Measurements from ENCODE around the gene UBE2E2.

DNA sequence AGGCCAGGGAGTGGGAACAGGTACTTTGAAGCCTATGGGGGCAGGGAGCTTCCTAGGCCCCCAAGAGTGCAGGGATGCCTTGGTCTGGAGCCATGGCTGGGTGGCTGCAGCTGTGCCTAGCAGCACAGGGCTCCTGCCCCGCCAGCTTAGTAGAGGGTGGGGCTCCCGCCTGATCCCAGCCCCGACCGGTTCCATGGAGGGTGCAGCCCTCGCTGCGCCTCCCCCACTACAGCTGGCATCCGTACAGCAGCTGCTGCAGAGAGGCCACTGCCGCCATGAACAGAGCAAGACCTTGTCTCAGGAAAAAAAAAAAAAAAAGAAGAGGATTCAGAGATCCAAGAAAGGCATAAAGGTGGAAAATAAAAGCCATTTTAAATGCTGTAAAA, 277.2 kb downstream of the UBE2E2 start:
- TF ChIP-seq, protein P1, sequence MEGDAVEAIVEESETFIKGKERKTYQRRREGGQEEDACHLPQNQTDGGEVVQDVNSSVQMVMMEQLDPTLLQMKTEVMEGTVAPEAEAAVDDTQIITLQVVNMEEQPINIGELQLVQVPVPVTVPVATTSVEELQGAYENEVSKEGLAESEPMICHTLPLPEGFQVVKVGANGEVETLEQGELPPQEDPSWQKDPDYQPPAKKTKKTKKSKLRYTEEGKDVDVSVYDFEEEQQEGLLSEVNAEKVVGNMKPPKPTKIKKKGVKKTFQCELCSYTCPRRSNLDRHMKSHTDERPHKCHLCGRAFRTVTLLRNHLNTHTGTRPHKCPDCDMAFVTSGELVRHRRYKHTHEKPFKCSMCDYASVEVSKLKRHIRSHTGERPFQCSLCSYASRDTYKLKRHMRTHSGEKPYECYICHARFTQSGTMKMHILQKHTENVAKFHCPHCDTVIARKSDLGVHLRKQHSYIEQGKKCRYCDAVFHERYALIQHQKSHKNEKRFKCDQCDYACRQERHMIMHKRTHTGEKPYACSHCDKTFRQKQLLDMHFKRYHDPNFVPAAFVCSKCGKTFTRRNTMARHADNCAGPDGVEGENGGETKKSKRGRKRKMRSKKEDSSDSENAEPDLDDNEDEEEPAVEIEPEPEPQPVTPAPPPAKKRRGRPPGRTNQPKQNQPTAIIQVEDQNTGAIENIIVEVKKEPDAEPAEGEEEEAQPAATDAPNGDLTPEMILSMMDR (tag by site-specific recombination; IDR thresholded peaks at IDR 0.05), result no peak
- TF ChIP-seq OVOL3 (tag by site-specific recombination; IDR thresholded peaks at IDR 0.05) (no peak), SP2 (tag by site-specific recombination; IDR thresholded peaks at IDR 0.05) (no peak), TCF7L2 (IDR thresholded peaks at IDR 0.05; ENCODE audit: borderline replicate concordance, low read depth, low read length) (no peak), ZBTB49 (tag by site-specific recombination; IDR thresholded peaks at IDR 0.05; ENCODE audit: low read depth) (no peak), ZNF274 (IDR thresholded peaks at IDR 0.05; ENCODE audit: low read length) (no peak), ZNF274 (tag by site-specific recombination; IDR thresholded peaks at IDR 0.05; ENCODE audit: borderline replicate concordance) (no peak), ZNF548 (tag by site-specific recombination; IDR thresholded peaks at IDR 0.05) (no peak), PRDM1 (tag by site-specific recombination; IDR thresholded peaks at IDR 0.05) (no peak)
- TF ChIP-seq, protein P2, sequence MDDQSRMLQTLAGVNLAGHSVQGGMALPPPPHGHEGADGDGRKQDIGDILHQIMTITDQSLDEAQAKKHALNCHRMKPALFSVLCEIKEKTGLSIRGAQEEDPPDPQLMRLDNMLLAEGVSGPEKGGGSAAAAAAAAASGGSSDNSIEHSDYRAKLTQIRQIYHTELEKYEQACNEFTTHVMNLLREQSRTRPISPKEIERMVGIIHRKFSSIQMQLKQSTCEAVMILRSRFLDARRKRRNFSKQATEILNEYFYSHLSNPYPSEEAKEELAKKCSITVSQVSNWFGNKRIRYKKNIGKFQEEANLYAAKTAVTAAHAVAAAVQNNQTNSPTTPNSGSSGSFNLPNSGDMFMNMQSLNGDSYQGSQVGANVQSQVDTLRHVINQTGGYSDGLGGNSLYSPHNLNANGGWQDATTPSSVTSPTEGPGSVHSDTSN (CRISPR knock-in tag; IDR thresholded peaks at IDR 0.05), result no peak
- TF ChIP-seq, protein P3, sequence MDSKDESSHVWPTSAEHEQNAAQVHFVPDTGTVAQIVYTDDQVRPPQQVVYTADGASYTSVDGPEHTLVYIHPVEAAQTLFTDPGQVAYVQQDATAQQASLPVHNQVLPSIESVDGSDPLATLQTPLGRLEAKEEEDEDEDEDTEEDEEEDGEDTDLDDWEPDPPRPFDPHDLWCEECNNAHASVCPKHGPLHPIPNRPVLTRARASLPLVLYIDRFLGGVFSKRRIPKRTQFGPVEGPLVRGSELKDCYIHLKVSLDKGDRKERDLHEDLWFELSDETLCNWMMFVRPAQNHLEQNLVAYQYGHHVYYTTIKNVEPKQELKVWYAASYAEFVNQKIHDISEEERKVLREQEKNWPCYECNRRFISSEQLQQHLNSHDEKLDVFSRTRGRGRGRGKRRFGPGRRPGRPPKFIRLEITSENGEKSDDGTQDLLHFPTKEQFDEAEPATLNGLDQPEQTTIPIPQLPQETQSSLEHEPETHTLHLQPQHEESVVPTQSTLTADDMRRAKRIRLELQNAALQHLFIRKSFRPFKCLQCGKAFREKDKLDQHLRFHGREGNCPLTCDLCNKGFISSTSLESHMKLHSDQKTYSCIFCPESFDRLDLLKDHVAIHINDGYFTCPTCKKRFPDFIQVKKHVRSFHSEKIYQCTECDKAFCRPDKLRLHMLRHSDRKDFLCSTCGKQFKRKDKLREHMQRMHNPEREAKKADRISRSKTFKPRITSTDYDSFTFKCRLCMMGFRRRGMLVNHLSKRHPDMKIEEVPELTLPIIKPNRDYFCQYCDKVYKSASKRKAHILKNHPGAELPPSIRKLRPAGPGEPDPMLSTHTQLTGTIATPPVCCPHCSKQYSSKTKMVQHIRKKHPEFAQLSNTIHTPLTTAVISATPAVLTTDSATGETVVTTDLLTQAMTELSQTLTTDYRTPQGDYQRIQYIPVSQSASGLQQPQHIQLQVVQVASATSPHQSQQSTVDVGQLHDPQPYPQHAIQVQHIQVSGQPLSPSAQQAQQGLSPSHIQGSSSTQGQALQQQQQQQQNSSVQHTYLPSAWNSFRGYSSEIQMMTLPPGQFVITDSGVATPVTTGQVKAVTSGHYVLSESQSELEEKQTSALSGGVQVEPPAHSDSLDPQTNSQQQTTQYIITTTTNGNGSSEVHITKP (tag by site-specific recombination; IDR thresholded peaks at IDR 0.05), result no peak
- TF ChIP-seq, protein P4, sequence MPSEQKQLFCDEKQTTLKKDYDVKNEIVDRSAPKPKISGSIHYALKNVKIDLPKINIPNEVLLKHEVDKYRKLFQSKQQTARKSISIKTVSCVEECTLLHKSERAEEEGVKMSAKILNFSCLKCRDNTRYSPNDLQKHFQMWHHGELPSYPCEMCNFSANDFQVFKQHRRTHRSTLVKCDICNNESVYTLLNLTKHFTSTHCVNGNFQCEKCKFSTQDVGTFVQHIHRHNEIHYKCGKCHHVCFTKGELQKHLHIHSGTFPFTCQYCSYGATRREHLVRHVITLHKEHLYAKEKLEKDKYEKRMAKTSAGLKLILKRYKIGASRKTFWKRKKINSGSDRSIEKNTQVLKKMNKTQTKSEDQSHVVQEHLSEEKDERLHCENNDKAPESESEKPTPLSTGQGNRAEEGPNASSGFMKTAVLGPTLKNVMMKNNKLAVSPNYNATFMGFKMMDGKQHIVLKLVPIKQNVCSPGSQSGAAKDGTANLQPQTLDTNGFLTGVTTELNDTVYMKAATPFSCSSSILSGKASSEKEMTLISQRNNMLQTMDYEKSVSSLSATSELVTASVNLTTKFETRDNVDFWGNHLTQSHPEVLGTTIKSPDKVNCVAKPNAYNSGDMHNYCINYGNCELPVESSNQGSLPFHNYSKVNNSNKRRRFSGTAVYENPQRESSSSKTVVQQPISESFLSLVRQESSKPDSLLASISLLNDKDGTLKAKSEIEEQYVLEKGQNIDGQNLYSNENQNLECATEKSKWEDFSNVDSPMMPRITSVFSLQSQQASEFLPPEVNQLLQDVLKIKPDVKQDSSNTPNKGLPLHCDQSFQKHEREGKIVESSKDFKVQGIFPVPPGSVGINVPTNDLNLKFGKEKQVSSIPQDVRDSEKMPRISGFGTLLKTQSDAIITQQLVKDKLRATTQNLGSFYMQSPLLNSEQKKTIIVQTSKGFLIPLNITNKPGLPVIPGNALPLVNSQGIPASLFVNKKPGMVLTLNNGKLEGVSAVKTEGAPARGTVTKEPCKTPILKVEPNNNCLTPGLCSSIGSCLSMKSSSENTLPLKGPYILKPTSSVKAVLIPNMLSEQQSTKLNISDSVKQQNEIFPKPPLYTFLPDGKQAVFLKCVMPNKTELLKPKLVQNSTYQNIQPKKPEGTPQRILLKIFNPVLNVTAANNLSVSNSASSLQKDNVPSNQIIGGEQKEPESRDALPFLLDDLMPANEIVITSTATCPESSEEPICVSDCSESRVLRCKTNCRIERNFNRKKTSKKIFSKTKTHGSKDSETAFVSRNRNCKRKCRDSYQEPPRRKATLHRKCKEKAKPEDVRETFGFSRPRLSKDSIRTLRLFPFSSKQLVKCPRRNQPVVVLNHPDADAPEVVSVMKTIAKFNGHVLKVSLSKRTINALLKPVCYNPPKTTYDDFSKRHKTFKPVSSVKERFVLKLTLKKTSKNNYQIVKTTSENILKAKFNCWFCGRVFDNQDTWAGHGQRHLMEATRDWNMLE (tag by site-specific recombination; conservative IDR thresholded peaks at IDR 0.05; ENCODE audit: low read depth), result no peak
- TF ChIP-seq, protein P5, sequence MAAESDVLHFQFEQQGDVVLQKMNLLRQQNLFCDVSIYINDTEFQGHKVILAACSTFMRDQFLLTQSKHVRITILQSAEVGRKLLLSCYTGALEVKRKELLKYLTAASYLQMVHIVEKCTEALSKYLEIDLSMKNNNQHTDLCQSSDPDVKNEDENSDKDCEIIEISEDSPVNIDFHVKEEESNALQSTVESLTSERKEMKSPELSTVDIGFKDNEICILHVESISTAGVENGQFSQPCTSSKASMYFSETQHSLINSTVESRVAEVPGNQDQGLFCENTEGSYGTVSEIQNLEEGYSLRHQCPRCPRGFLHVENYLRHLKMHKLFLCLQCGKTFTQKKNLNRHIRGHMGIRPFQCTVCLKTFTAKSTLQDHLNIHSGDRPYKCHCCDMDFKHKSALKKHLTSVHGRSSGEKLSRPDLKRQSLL (tag by site-specific recombination; IDR thresholded peaks at IDR 0.05), result no peak

Measured in HEK293 (cell line).